Heart right ventricle (tissue), 16 donors: ENCODE results near the gene TUT1. TPM values are rescaled to one million over a fixed set of nuclear protein-coding genes. Genes with fewer than 3 reads are reported as not detected.
A peak's percentile ranks its signal among the peaks of the same experiment; 100 is the strongest.

Experiments used
- ATAC-seq, 8 donors: fragments of 200-7000 bp; cut with Tn5 transposase; one replicate each; pipeline ENCODE4 v1.9.1; 2020; ENCODE audit warnings: mild to moderate bottlenecking in 8 of 8, moderate library complexity in 8 of 8, moderate number of reproducible peaks in 1 of 8
- DNase-seq, 2 donors: peaks; one replicate each; pipeline ENCODE4 v3.0.0-alpha.2; 2020
- H3K27ac ChIP-seq, 10 donors: fragments of 200-600 bp; sonication (generic) in 2 of 10; one replicate each; pipeline versions ENCODE4 v1.5.0 to v1.8.0; 2020 to 2022; ENCODE audit warnings: mild to moderate bottlenecking in 3 of 10
- H3K27me3 ChIP-seq, 7 donors: fragments of 200-600 bp; one replicate each; pipeline ENCODE4 v1.8.0; 2021 to 2022; ENCODE audit warnings: mild to moderate bottlenecking in 2 of 7
- H3K36me3 ChIP-seq, 9 donors: fragments of 200-600 bp; sonication (generic) in 1 of 9; one replicate each; pipeline versions ENCODE4 v1.5.0 to v1.8.0; 2020 to 2022; ENCODE audit warnings: mild to moderate bottlenecking in 2 of 9
- H3K4me1 ChIP-seq, 9 donors: fragments of 200-600 bp; sonication (generic) in 1 of 9; one replicate each; pipeline versions ENCODE4 v1.5.0 to v1.8.0; 2020 to 2022; ENCODE audit warnings: mild to moderate bottlenecking in 4 of 9
- H3K4me3 ChIP-seq, 10 donors: fragments of 200-600 bp; sonication (generic) in 2 of 10; one replicate each; pipeline versions ENCODE4 v1.5.0 to v1.8.0; 2020 to 2022; ENCODE audit warnings: mild to moderate bottlenecking in 7 of 10, moderate library complexity in 2 of 10
- H3K9me3 ChIP-seq, 11 donors: fragments of 200-600 bp in 10 of 11; sonication (generic) in 2 of 11; one replicate each; pipeline versions ENCODE4 v1.5.0 to v1.8.0; 2013 to 2022; ENCODE audit warnings: mild to moderate bottlenecking in 2 of 11, control low read depth in 1 of 11, moderate library complexity in 1 of 11
- CTCF ChIP-seq, 9 donors: fragments of 200-600 bp; sonication (generic) in 2 of 9; IDR thresholded peaks; one replicate each; pipeline versions ENCODE4 v1.5.0 to v1.8.0; 2021 to 2022; ENCODE audit warnings: antibody characterized with exemption in 9 of 9, mild to moderate bottlenecking in 5 of 9, moderate library complexity in 1 of 9
- WGBS, 2 donors: extraction: QIAGEN DNeasy Blood & Tissue Kit; methylation state at CpG; one replicate each; pipeline ENCODE4 v1.1.7; 2013; ENCODE audit warnings: inconsistent platforms in 1 of 2; 5-methylcytosine and 5-hydroxymethylcytosine counted together
- intact Hi-C, 10 donors: fragments of 100-400 bp; cut with DNase I; formaldehyde crosslinking; loops; one replicate each; pipeline versions ENCODE4 v1.11.1 to v1.14.2; 2022
- polyA plus RNA-seq, 2 donors: library from polyadenylated mRNA; stranded (reverse); fragments of 200-250 nt; gene quantifications; one replicate each; pipeline ENCODE4 v1.2.3, GENCODE V29; 2013
- total RNA-seq, 10 donors: library from RNA; stranded (reverse); fragmentation: NEBNext Ultra II Directional in 3 of 10; extraction: Animal tissue kit (Norgen Biotek cat#: 25700) in 3 of 10; gene quantifications; one replicate each; pipeline versions ENCODE4 v1.2.1 to v1.2.4, GENCODE V29; 2021 to 2023
- donor health status: Arrhythmogenic right ventricular cardiomyopathy.
- donor health status: ischemic (EF 13 %, LVEDD 7.1; RV severe dilation, severe dysfunction).
- donor health status: healthy with polysubstance abuse.
- donor health status: DM: no; HTN: yes; CAD: no.
- donor health status: DM: no; HTN: no; CAD: no.
- donor health status: ischemic (EF 25% LVEDD 6.9; RV normal size, moderate dysfunction).
- donor health status: ischemic (EF 25% LVEDD 5.7; RV mildly dilated, moderate dysfunction).
- donor health status: healthy.
- donor health status: DM: yes; HTN: yes; CAD: no.
- donor health status: Ischemic cardiomyopathy.
- donor health status: ischemic (EF 35%, LVEDD 5.7; RV mildly dilated, moderate dysfunction).
- donor health status: nonischemic (EF 11% LVEDD 7.7; RV severe dilation, severe dysfunction).
- donor health status: DM: yes; HTN: yes; CAD: no.
- donor health status: PGD.
- donor health status: ischemic (EF 29% LVEDD 5.4; RV normal size, mild dysfunction).
- donor health status: nonischemic (EF 23%, LVEDD 6.1; RV moderate dilation, normal function).

Gene TUT1
- total and polyA plus RNA-seq, 12 donors, result 8.2 to 19.2 (median 12.3) TPM

GRCh38 chr11:62579252-62579651 is 12.1 kb downstream of the TUT1 start:
- no peak for TF ChIP-seq CTCF (IDR thresholded peaks at IDR 0.05)
- ATAC-seq (no peak), DNase-seq (no peak)
- no peaks in the 10 kb centered on the region for H3K27me3 ChIP-seq
- no peak overlapping the region for H3K4me3 ChIP-seq
- H3K27ac ChIP-seq, result peak overlapping the region in 3 of 10 donors; percentile 11 to 98 (median 92)
- 87 to 95% methylated on average over 2 of the region's 2 CpGs for whole genome bisulfite sequencing, 2 donors
- H3K36me3 ChIP-seq, result peaks cover 0 to 87% (median 8%) of the 10 kb centered on the region in 9 donors
- H3K4me1 ChIP-seq, result peaks cover 7 to 43% (median 25%) of the 10 kb centered on the region in 9 donors
- H3K9me3 ChIP-seq, result no peaks in the 10 kb centered on the region
- intact Hi-C loops, result loop anchor here in 1 of 10 donors (10.0 kb wide), 1 partner anchor 276 kb away; no protein-coding TSS in a partner anchor

GRCh38 chr11:62578541-62578940 is 12.8 kb downstream of the TUT1 start:
- H3K4me1 ChIP-seq, result peaks cover 7 to 43% (median 25%) of the 10 kb centered on the region in 9 donors
- H3K27ac ChIP-seq, result peak overlapping the region in 7 of 10 donors; percentile 68 to 98 (median 92)
- ATAC-seq (no peak), DNase-seq (no peak)
- intact Hi-C loops, result loop anchor here in 1 of 10 donors (10.0 kb wide), 1 partner anchor 276 kb away; no protein-coding TSS in a partner anchor
- H3K27me3 ChIP-seq, result no peaks in the 10 kb centered on the region
- 96% methylated on average over 11 of the region's 11 CpGs for WGBS, 2 donors
- TF ChIP-seq CTCF (IDR thresholded peaks at IDR 0.05), result no peak
- no peaks in the 10 kb centered on the region for H3K9me3 ChIP-seq
- no peak overlapping the region for H3K4me3 ChIP-seq
- peaks cover 0 to 80% (median 6%) of the 10 kb centered on the region in 9 donors for H3K36me3 ChIP-seq

DNA sequence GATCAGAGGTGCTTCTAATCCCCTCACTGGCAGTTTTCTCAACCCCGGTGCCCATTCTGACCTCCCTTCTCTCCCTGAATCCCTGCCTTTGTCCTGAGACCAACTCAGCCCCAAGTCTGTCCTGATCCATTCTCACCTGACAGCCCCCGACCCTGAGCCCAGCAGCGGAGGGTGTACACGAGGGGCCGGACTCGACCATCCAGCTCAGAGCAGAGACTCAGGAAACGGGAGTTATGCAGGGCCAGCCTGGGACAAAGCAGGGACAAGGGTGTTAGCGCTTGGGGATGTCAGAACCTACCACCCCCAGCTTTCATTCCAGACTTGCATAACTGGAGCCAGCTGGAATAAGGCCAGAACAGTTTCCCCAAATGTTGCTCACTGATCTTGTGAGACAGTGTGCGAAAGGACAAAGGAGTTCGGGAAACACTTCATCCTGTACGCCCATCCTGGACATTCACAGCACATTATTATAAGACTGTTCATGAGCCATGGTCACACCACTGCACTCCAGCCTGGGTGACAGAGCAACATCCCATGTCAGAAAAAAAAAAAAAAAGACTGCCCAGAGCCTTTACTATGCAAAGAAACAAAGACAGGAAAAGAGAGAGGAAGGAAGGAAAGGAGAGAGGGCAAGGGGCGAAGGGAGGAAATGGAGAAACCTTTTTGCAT is 14.1 kb downstream of the TUT1 start:
- no peak for TF ChIP-seq CTCF (IDR thresholded peaks at IDR 0.05)
- Histone ChIP-seq H3K27ac (peak overlapping the region; percentile 73 to 98 (median 92)), H3K4me1 (peaks cover 11 to 52% (median 34%) of the 10 kb centered on the region in 9 donors), H3K27me3 (no peaks in the 10 kb centered on the region), H3K9me3 (no peaks in the 10 kb centered on the region), H3K4me3 (peak overlapping the region in 6 of 10 donors; percentile 21 to 92 (median 48)), H3K36me3 (peaks cover 0 to 72% (median 5%) of the 10 kb centered on the region in 9 donors)
- ATAC-seq (peak in 7 of 8 donors; percentile 7 to 55 (median 24)), DNase-seq (peak in 1 of 2 donors; percentile 83)
- 47 to 60% methylated on average over 12 of the region's 12 CpGs for WGBS, 2 donors
- intact Hi-C loops, result loop anchor here in 1 of 10 donors (10.0 kb wide), 1 partner anchor 278 kb away; no protein-coding TSS in a partner anchor

GRCh38 chr11:62575837-62576236 is 15.5 kb downstream of the TUT1 start:
- peaks cover 0 to 72% (median 9%) of the 10 kb centered on the region in 9 donors for H3K36me3 ChIP-seq
- intact Hi-C loops, result loop anchor here in 2 of 10 donors (2.0 to 10.0 kb wide), 2 partner anchors 15 to 279 kb away; partner anchors contain the start of gene TUT1 (in 1 of the 2)
- no peak for DNase-seq
- peaks cover 11 to 61% (median 45%) of the 10 kb centered on the region in 9 donors for H3K4me1 ChIP-seq
- no peak for ATAC-seq
- H3K27ac ChIP-seq, result peak overlapping the region in 9 of 10 donors; percentile 81 to 98 (median 92)
- H3K4me3 ChIP-seq, result peak overlapping the region in 7 of 10 donors; percentile 67 to 95 (median 83)
- 76 to 79% methylated on average over 14 of the region's 14 CpGs for WGBS, 2 donors
- no peaks in the 10 kb centered on the region for H3K9me3 ChIP-seq
- TF ChIP-seq CTCF (IDR thresholded peaks at IDR 0.05), result no peak
- no peaks in the 10 kb centered on the region for H3K27me3 ChIP-seq
